DMS79 (cell line): ENCODE measurements around the gene MRPS30.
A peak's percentile ranks its signal among the peaks of the same experiment; 100 is the strongest.
"Not testable (repeated sequence)": the region's sequence is repeated elsewhere in the genome, so short reads cannot be mapped to it uniquely, and the experiment has no call there.

Source experiments
- DNase-seq: peaks from one replicate; lab custom pipeline; 2025; lab: John Stamatoyannopoulos, UW

The MRPS30 gene

DNA sequence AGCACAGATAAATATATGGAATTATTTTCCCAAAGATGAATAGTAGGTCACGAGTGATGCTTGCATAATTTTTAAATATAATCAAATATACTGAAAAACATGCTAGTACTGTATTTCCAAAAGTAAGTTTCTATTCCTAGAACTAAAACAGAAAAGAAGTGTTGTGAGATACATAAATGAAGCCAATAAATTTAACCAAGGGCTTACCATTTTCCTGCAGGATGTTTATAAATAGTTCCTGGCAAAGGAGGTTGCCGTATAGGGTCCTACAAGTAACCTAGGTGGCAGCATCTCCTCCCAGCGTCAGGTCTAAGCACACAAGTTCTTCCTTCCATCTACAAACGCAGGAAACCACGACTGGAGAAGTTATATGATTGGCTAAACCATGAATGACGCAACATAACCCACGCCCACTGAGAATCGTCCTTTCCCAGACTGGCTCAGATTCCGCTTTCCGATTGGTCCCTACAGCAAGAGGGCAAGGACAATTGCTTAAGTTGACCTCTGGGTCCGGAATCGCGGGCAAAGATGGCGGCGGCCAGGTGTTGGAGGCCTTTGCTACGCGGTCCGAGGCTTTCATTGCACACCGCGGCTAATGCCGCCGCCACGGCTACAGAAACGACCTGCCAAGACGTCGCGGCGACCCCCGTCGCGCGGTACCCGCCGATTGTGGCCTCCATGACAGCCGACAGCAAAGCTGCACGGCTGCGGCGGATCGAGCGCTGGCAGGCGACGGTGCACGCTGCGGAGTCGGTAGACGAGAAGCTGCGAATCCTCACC is at the start of gene MRPS30:
Gene MRPS30 (plus strand): TSS at position 513 of the 780 bp plus-strand sequence. CDS start 16 bp downstream, at position 529.
- peak; percentile 96 for DNase-seq

DNA sequence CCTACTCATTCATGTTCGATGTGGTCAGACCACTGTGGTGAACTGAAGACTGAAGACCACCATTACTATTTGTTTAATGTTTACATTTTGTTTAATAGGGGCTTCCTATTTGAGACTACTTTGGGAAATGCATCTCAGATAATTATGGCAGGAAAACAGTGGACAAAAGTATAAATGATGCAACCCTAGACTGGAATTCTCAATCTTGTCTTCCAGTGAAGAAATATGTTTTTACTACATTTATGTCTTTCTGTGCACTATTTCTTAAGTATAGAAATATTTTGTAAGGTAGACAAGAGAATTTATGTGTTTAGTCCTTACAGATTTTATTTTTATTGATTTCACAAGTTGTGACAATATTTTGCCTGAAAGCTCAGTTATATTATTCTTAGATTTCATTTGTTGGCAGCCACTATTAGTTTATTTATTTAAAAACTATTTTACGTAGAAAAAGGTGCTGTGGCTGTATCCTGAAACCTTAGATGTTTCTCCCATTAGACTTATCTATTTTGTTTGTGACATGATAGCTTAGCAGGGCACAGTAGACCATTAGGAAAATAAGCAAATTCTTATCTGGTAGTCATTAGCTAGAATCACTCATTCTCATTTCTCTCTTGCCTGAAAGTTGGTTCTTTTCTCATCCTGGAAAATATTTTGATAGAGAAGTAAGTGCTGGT is 39.4 kb upstream of the MRPS30 start:
- no peak for DNase-seq

DNA sequence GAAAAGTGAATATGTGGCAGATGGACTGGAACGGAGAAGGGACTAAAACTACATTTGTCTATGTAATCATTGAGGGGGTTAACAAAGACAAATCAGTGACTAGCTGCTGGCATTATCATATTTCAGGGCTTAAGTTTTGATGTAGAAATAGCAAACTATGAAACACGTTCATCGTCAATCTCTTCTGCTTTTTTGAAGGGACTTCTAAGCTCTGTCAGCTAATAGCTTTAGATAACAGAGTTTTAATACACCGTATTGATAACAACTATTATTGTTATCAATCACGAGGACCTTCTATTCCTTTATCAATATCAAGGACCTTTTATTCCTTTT is 38.9 kb upstream of the MRPS30 start:
- no peak for DNase-seq

DNA sequence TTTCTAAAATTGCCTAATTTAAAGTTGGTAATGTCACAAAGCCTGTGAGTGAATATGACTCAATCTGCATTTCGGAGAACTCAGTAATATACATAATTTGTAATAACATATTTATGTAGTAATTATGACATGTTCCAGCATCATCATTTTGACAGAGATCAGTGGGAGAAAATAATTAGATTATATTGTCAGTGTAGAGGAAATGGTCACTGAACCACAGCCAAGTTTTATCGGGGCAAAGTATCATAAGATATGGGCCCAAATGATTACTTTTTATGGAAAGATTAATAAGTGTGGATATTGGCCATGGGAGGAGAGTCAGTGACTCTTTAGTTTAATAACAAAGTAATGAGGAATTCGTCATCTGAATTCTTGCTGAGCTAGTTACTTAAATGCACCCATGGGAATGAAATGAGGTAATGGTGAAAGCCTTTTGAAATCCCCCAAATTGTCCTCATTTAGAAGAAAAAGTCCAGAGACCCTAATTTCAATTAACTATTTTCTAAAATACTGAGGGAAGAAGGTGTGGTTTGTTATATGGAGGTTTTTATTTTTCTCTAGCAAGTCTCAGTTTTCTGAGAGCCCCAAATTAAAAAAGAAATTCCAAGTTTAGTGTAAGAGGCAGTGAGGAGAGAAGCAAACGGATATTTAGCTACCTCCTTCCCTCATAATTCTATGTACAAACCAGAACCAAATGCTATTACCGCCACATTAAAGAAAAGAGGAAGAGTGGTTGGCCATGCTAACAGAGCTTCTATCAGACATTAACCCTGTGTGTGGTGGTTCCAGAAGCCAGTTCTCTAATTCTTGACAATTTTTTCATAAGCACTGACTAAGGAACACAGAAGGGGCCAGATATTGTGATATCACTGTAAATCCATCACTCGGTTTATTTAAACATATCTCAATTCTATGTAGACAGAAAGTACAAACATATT is 37.7 kb upstream of the MRPS30 start:
- no peak for DNase-seq

DNA sequence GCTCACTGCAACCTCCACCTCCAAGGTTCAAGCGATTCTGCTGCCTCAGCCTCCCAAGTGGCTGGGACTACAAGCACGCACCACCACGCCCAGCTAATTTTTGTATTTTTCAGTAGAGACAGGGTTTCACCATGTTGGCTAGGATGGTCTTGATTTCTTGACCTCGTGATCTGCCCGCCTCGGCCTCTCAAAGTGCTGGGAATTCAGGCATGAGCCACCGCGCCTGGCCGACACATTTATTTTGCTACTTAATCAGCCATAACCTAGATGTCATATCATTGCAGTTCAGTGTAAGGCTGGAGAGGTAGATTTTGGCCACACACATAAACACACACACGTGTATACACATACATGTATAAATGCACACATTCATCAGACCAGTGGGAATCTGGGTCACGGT is 36.4 kb upstream of the MRPS30 start:
- DNase-seq = not testable (repeated sequence)

DNA sequence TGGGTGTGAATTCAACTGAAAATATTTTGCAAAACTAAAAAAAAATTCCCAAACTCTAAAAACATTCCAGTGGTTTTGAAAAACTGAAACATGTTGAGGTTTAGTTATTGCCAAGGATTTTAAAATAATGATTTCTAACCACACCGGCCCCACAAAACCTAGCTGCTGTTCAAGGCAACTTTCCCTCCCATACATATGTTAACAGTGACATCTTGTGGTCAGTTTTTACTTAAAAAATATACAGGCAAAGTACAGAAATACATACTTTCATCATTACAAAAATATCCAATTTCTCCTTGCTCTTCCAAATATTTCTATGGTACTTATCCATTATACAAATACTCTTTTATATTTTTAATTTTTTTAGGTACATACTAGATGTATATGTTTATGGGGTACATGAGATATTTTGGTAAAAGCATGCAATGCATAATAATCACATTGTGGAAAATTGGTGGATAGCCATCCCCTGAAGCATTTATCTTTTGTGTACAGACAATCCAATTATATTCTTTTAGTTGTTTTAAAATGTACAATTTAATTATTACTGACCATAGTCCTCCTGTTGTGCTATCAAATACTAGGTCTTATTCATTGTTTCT is 34.4 kb upstream of the MRPS30 start:
- no peak for DNase-seq

DNA sequence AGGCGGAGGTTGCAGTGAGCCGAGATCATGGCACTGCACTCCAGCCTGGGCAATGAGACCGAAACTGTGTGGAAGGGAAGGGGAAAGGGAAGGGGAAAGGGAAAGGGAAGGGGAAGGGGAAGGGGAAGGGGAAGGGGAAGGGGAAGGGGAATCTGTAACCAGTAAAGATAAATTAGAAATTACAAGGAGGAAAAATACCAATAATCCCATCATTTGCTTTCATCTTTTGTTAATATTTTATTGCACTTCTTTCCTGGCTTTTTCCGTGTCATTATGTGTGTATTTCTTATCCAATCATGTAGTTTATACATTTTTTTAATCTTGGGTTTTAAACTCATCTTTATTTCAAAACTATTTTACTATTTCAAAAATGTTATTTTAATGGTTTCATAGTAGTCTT is 29.6 kb upstream of the MRPS30 start:
- DNase-seq = no peak

DNA sequence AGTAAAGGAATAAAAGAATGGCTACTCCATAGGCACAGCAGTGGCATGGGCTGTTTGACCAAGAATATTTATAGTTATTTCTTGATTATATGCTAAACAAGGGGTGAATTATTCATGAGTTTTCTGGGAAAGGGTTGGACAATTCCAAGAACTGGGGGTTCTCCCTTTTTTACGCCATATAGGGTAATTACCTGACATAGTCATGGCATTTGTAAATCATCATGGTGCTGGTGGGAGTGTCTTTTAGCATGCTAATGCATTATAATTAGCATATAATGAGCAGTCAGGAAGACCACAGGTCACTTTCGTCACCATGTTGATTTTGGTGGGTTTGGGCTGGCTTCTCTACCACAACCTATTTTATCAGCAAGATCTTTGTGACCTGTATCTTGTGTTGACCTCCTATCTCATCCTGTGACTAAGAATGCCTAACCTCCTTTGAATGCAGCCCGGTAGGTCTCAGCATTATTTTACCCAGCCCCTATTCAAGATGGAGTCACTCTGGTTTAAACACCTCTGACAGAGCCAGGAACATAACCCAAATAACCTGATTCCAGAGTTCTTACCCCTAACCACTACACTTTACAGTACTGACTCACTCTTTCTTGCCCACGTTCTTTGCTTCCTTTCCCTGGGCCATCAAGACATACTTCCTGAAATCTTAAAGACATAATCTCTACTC is 25.0 kb upstream of the MRPS30 start:
- DNase-seq = no peak

DNA sequence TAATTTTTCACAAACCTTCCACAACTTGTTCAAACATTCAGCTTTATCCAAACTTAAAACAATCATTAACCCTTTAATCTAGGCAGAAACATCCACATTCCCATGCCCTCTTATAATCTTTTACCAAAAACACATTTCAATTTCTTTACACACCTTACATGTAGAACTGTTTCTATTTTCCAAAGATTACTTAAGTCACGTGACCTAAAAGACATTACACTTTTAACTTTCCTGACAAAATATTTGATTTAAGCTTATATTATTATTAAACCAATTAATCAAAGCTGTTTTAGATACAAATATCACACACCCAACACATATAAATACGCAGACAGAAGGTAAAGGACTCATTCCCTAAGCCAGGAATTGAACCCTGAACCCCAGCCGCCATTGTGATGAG is 21.0 kb upstream of the MRPS30 start:
- DNase-seq = no peak

DNA sequence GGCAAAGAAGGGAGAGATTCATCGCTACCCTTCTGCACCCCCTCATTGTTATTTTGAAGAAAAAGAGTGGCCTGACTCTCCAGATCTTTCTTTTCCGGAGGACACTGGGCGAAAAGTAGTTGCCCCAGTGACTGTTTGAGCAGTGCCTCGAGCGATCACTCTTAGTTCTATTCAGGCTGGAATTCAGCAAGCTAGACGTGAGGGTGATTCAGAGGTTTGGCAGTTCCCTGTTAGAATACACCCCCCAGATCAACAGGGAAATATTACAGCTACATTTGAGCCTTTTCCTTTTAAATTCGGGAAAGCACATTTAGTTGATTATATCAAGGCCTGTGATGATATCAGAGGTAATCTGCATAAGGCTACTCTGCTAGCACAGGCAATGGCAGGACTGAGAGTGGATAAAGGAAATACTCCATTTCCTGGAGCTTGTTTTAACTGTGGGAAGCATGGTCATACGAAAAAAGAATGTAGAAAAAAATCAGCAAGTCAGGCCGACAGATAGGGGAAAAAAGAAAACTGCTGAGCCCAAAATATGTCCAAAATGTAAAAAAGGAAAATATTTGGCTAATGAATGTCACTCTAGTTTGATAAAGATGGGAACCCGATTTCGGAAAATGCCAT is 19.3 kb upstream of the MRPS30 start:
- DNase-seq = not testable (repeated sequence)

DNA sequence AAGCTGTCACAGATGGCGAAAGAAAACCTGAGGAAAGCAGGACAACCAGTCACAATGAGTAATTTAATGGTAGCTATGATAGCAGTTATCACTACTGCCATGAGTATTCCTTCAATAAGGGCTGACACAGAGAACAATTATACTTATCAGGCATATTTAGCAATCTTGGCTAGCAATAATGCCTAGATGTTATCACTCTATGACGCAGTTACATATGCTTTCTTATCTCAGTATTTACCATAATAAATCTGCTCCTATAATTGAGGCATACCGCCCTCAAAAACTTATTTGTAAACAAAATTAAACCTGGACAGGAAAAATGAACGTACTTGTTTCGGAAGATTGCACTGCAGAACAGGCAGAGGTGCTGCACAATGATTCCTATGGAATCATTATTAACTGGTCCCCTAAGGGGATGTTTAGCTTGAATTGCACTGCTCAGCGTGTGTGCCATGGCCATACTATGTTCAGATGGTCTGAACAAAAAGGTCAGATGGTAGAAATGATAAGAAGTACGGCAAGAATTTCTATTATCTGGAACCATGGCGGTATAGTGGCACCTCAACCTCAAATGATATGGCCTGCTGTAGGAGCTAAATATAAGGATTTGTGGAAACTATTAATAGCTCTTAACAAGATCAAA is 16.6 kb upstream of the MRPS30 start:
- not testable (repeated sequence) for DNase-seq

DNA sequence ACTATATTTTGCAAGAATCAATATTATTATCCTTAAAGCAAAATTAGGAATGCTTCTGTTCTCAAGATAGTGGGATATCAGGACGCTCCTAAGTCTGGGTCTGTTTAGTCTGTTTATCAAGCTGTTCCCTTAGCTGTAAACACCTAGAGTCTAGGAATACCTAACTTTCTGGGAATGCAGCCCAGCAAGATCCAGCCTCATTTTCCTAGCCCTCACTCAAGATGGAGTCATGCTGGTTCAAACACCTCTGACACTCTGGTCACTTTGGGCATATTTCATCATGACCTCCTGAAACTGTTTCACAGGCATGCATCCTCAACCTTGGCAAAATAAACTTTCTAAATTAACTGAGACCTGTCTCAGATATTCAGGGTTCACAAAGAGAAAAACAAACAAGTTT is 14.4 kb upstream of the MRPS30 start:
- DNase-seq = no peak

DNA sequence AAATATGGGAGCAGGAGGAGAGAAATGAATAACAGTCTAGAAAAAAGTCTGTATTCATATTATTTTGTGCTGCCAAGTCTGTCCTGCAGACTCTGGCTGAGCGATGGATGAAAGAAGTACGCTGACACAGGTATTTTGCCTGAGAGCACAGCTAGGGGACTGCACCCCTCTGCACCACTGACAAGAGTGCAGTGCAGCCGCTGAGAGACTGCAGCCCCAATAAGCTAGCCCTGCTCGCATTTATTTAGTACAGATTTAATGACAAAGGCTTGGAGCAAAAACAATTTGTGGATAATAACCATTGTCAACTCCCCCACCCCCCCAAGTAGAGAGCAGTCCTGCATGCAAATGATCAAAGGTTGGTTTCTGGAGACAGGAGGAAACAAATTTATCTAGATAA is 13.3 kb upstream of the MRPS30 start:
- no peak for DNase-seq

DNA sequence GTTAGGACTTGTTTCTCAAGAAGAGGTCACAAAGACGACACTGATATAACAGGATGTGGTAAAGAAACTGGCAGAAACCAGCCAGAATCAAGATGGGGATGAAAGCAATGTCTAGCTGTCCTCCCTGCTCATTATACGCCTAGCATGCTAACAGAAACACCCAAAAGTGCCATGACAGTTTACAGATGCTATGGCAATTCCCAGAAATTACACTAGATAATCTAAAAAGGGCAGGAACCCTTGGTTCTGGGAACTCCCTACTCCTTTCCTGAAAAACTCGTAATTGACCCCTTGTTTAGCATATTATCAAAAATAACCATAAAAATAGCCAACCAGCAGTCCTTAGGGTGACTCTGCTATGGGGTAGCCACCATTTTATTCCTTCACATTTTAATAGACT is 10.9 kb upstream of the MRPS30 start:
- DNase-seq = no peak

DNA sequence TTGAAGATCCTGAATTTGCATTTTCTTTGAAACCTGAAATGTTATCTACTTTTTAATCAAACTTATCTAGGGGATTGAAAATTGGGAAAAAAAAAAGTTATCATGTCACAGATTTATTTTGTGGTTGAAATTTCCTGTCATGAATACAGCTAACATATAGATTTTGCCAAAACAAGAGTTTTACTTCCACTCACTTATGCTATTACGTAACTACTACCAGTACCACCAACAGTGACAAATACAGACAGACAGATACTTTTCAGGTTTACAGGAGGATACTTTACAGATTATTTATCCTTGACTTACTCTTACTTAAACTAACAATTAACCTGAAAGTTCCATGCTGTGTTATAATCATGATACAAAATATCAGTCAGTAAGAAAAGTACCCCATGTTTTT is 6.8 kb upstream of the MRPS30 start:
- no peak for DNase-seq

DNA sequence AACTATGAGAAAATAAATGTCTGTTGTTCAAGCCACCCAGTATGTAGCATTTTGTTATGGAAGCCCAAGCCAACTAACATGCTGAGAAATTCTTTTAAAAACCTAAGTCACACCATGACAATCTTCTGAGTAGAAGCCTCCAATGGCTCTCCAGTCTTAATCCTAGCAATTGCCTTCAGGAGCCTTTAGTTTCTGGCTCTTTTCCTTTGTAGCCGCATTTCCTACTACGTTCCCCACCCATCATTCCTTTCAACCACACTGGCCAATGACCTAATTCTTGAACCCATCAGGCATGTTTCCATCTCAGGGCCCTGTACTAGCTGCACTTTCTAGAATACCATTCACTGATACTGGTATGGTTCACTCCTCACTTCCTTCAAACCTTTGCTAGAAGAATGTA is 2.1 kb upstream of the MRPS30 start:
- DNase-seq = no peak

DNA sequence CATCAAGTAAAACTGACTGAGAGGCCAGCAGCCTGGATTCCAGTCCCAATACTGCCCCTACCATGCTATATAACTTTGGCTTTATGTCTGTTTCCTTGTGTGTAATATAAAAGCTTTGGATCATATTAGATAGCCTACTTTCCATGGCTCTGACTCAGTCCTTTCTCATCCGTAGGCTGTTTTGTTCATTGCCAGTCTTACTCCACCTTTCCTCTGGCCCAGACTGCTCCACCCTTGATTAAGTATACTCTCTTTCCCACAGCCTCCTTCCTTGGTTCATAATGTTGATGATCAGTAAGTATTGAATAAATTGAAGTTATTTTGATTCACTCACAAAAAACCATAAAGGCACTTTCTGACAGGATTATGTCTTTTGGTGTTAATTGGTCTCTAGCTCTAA is 1.5 kb upstream of the MRPS30 start:
- no peak for DNase-seq

DNA sequence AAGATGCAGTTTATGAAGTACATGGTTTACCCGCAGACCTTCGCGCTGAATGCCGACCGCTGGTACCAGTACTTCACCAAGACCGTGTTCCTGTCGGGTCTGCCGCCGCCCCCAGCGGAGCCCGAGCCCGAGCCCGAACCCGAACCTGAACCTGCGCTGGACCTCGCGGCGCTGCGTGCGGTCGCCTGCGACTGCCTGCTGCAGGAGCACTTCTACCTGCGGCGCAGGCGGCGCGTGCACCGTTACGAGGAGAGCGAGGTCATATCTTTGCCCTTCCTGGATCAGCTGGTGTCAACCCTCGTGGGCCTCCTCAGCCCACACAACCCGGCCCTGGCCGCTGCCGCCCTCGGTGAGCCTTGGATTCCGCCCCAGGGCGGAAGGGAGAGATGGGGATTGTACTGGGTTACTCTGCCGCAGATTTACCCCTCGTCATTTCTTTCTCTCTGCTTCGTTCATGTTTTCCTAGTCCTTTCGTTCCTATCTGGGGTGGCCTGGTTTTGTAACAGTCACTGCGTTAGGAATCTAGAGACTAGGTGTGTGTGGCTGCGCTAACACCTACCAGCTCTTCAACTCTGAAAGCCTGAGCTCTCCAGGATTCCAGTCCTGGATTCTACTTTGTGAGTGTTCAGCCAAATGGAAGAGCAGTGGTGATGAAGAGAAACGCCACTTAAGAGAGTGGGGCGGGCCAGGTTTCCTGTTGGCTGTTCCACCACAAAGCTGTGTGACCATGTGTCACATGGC is 638 bp downstream of the MRPS30 start:
- DNase-seq = peak; percentile 23

DNA sequence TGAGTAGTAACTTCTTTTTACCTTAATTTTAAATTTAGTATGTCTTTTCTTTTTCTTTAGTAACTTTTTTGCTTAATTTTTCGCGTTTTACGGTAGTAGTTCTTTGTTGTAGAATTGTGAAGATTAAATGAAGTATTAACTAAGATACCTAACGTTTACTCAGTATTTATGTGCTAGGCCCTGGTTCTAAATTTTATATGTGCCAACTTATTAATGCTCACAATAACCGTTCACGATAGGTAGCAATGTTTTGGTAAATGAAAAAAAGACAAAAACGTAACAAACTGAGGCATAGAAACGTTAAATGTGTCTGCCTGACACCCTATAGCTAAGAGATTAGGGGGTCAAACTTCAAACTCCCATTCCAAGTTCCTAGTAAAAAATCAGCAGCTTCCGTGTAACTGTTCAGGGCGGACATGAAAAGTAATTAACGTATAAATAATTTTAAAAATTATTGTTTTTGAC is 1.2 kb downstream of the MRPS30 start:
- DNase-seq = no peak

DNA sequence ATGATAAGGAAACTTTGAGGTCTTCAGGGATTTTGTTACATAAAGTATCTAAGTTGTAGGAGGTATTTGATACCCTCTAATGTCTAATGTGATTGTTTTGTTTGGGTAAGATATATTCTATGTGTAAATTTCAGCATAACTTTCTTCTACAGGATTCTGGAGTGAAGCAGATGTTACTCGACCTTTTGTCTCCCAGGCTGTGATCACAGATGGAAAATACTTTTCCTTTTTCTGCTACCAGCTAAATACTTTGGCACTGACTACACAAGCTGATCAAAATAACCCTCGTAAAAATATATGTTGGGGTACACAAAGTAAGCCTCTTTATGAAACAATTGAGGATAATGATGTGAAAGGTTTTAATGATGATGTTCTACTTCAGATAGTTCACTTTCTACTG is 6.0 kb downstream of the MRPS30 start:
- no peak for DNase-seq
